Measurements from ENCODE around the gene CLEC4D. TPM values are rescaled to one million over a fixed set of nuclear protein-coding genes. Genes with fewer than 3 reads are reported as not detected.

Gene CLEC4D
- total RNA-seq, 1 experiment from 2014 or later = not detected

GRCh38 chr12:8559676-8560075 lies 46.4 kb downstream of the CLEC4D start:
- no peaks in the 10 kb centered on the region for H3K27me3 ChIP-seq (ENCODE audit: control insufficient read depth, insufficient read depth, low read length)
- TF ChIP-seq CTCF (IDR thresholded peaks at IDR 0.05) (no peak), POLR2AphosphoS5 (IDR thresholded peaks at IDR 0.05; ENCODE audit: low read depth, low read length) (no peak), TCF7L2 (IDR thresholded peaks at IDR 0.05; ENCODE audit: low read depth, low read length) (no peak), SIN3A (IDR thresholded peaks at IDR 0.05; ENCODE audit: borderline replicate concordance, insufficient read depth, low read depth, low read length) (no peak), REST (IDR thresholded peaks at IDR 0.05; ENCODE audit: insufficient read depth in 1 of 2, low read depth in 2 of 2, low read length in 1 of 2) (no peak)
- H3K27ac ChIP-seq (ENCODE audit: low read length) = no peak overlapping the region
- CTCF ChIA-PET = no interaction called here
- no peaks in the 10 kb centered on the region for H3K36me3 ChIP-seq (ENCODE audit: control insufficient read depth, insufficient read depth, low read length)
- no peak for DNase-seq (ENCODE audit: low read depth, low spot score)
- ATAC-seq = no peak
- no TSS peak for BruUV-seq (replicated peaks)
- no peaks in the 10 kb centered on the region for H3K4me1 ChIP-seq (ENCODE audit: control insufficient read depth, insufficient read depth, low read length)
- in situ Hi-C loops (cut with HindIII; ENCODE audit: low pct_unique_long_range_greater_than_20kb, low sequenced_read_pairs) (no loop called here), intact Hi-C loops (cut with micrococcal nuclease; ENCODE audit: unreplicated experiment) (no loop called here)
- POLR2A ChIA-PET = no interaction called here
- H3K4me3 ChIP-seq (ENCODE audit: low read depth in 2 of 2, low read length in 2 of 2) = no peak overlapping the region
- no peaks in the 10 kb centered on the region for H3K9me3 ChIP-seq (ENCODE audit: control insufficient read depth, insufficient read depth, low read depth, low read length)

DNA sequence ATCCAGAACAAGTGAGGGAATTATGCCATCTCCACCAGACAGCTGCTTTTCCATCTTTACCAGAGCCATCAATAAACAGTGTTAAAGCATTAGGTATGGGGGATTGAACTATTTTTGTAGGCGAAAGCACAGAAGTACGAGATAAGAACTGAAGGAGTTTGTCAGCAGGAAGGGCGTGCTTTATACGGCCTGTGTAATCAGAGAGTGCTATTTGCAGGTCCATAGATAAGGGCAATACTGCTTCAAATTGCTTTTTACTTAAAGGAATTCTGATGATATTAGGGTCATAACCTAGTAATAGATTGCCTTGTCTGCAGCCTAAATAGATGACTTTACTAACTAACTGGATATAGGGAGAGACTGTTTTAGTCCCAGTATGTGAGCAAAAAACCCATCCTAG lies 47.7 kb downstream of the CLEC4D start:
- DNase-seq (ENCODE audit: low read depth, low spot score) (no peak), ATAC-seq (no peak)
- Histone ChIP-seq H3K27me3 (ENCODE audit: control insufficient read depth, insufficient read depth, low read length) (no peaks in the 10 kb centered on the region), H3K36me3 (ENCODE audit: control insufficient read depth, insufficient read depth, low read length) (no peaks in the 10 kb centered on the region), H3K27ac (ENCODE audit: low read length) (no peak overlapping the region), H3K9me3 (ENCODE audit: control insufficient read depth, insufficient read depth, low read depth, low read length) (no peaks in the 10 kb centered on the region), H3K4me3 (ENCODE audit: low read depth in 2 of 2, low read length in 2 of 2) (no peak overlapping the region), H3K4me1 (ENCODE audit: control insufficient read depth, insufficient read depth, low read length) (no peaks in the 10 kb centered on the region)
- ChIA-PET POLR2A (no interaction called here), CTCF (no interaction called here)
- in situ Hi-C loops (cut with HindIII; ENCODE audit: low pct_unique_long_range_greater_than_20kb, low sequenced_read_pairs) = no loop called here
- TF ChIP-seq TCF7L2 (IDR thresholded peaks at IDR 0.05; ENCODE audit: low read depth, low read length) = no peak
- no peak for TF ChIP-seq POLR2AphosphoS5 (IDR thresholded peaks at IDR 0.05; ENCODE audit: low read depth, low read length)
- no peak for TF ChIP-seq REST (IDR thresholded peaks at IDR 0.05; ENCODE audit: insufficient read depth in 1 of 2, low read depth in 2 of 2, low read length in 1 of 2)
- intact Hi-C loops (cut with micrococcal nuclease; ENCODE audit: unreplicated experiment) = no loop called here
- no TSS peak for BruUV-seq (replicated peaks)

All from Panc1 (cell line).